Central memory CD8-positive, alpha-beta T cell (primary cell): ENCODE measurements around the gene HIRA.

ENCODE experiments used
- ATAC-seq: fragments of 150-1000 bp; cut with Tn5 transposase; replicated peaks from 2 replicates; pipeline ENCODE4 v1.10.0; 2022; ENCODE audit warnings: mild to moderate bottlenecking, moderate FRiP score, moderate number of reproducible peaks; ENCODE audit not compliant: poor library complexity, severe bottlenecking; ENCODE audit errors: extremely low read depth
- DNase-seq, 2 donors: peaks; one replicate each; pipeline ENCODE4 v3.0.0; 2021; ENCODE audit warnings: low spot score in 2 of 2
- H3K27ac Mint-ChIP-seq: one replicate; pipeline ENCODE4 v1.8.0; 2022; ENCODE audit warnings: low read depth, mild to moderate bottlenecking, moderate library complexity, mixed read lengths
- H3K27me3 Mint-ChIP-seq: one replicate; pipeline ENCODE4 v1.8.0; 2022; ENCODE audit warnings: mixed read lengths
- H3K36me3 Mint-ChIP-seq: one replicate; pipeline ENCODE4 v1.8.0; 2022; ENCODE audit warnings: mild to moderate bottlenecking, moderate library complexity, mixed read lengths; ENCODE audit not compliant: insufficient read depth
- H3K4me1 Mint-ChIP-seq: one replicate; pipeline ENCODE4 v1.8.0; 2022; ENCODE audit warnings: mixed read lengths
- H3K4me3 Mint-ChIP-seq: one replicate; pipeline ENCODE4 v1.8.0; 2022; ENCODE audit warnings: mild to moderate bottlenecking, moderate library complexity, mixed read lengths
- H3K9me3 Mint-ChIP-seq: one replicate; pipeline ENCODE4 v1.8.0; 2022; ENCODE audit warnings: mixed read lengths

HIRA gene

DNA sequence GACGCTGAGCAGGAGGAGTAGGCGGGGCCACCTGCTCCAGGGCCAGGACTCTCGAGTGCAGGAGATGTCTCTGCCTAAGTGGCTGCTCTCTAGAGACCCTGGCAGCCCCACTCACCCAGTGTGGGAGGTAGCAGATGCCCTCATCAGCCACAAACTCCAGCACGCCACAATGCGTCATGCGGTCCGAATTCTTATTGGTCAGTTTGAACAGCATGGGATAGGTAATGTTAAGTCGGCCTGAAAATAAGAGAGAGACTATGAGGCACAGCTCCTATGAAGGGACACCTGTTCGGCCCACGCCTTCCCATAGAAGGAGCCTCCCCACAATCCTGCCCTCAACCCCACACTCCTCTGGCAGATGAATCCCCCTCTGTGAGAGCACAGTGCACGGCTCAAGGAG lies 40.0 kb upstream of the HIRA start:
- H3K4me3 Mint-ChIP-seq, result no peak overlapping the region
- H3K27ac Mint-ChIP-seq, result no peak overlapping the region
- peaks cover 22% of the 10 kb centered on the region for H3K4me1 Mint-ChIP-seq
- no peak for DNase-seq
- H3K27me3 Mint-ChIP-seq, result no peaks in the 10 kb centered on the region
- H3K9me3 Mint-ChIP-seq, result no peaks in the 10 kb centered on the region
- no peak for ATAC-seq
- peaks cover 43% of the 10 kb centered on the region for H3K36me3 Mint-ChIP-seq

DNA sequence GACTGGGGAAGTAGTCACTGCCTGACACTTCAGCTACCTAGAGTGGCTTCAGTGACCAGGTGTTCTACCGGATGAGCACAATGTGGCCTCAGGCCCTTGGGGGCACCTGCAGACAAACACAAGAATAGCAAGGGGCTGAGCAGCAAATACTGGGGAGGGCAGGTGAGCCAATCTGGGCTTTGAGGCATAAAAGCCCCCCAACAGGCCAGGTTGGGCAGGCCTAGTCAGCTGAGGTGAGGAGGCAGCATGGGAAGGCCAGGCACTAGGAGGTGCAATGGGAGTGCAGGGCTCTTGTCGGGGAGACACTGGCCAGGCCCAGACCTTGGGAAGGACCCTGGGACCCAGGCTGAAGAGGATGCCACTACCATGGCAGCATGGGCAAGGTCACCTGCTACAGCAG lies 38.5 kb upstream of the HIRA start:
- Mint-ChIP-seq H3K4me3 (no peak overlapping the region), H3K27me3 (no peaks in the 10 kb centered on the region), H3K9me3 (no peaks in the 10 kb centered on the region), H3K4me1 (peaks cover 14% of the 10 kb centered on the region), H3K27ac (no peak overlapping the region), H3K36me3 (peaks cover 51% of the 10 kb centered on the region)
- ATAC-seq, result no peak
- no peak for DNase-seq

DNA sequence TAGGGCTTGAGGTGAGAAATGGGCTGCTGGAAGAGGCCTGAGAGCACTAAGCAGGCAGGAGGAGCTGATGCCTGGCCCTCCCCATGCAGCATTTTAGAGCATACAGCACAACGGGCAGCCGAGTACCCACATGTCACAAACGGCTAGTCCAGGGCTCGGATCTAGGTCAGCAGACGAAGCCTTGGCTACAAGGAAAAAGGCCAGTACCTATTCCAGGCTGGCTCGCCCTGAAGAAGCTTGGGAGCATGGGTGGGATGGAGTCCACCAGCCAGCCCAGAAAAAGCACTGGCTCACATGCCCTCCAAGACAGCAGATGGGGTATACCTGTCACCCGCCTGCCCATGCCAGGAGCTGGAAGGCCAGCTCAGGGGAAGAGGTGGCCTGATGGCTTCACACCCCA lies 37.9 kb upstream of the HIRA start:
- Mint-ChIP-seq H3K4me1 (peaks cover 20% of the 10 kb centered on the region), H3K27ac (no peak overlapping the region), H3K27me3 (no peaks in the 10 kb centered on the region), H3K36me3 (peaks cover 53% of the 10 kb centered on the region), H3K9me3 (no peaks in the 10 kb centered on the region), H3K4me3 (no peak overlapping the region)
- ATAC-seq (no peak), DNase-seq (no peak)

DNA sequence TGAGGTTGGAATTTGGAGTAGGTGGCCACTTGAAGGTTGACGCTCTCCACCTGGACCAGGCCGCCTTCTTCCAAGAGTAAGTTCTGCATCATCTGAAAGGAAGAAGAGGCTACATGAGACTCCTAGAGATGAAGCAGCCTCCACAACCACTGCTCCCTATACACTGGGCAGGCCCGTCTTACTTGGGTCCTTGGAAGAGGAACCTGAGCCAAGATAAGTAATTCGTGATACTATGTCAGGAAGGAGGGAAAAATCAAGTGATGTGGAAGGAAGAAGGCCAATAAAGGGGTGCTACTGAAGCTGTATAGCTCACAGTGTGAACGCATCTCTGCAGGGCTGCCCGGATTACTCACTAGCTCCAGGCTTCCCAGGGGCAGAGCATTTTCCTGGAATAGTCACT lies 36.4 kb upstream of the HIRA start:
- H3K9me3 Mint-ChIP-seq, result no peaks in the 10 kb centered on the region
- H3K27me3 Mint-ChIP-seq, result no peaks in the 10 kb centered on the region
- H3K4me3 Mint-ChIP-seq, result no peak overlapping the region
- H3K27ac Mint-ChIP-seq, result no peak overlapping the region
- DNase-seq, result no peak
- peaks cover 48% of the 10 kb centered on the region for H3K36me3 Mint-ChIP-seq
- ATAC-seq, result no peak
- H3K4me1 Mint-ChIP-seq, result peaks cover 21% of the 10 kb centered on the region

DNA sequence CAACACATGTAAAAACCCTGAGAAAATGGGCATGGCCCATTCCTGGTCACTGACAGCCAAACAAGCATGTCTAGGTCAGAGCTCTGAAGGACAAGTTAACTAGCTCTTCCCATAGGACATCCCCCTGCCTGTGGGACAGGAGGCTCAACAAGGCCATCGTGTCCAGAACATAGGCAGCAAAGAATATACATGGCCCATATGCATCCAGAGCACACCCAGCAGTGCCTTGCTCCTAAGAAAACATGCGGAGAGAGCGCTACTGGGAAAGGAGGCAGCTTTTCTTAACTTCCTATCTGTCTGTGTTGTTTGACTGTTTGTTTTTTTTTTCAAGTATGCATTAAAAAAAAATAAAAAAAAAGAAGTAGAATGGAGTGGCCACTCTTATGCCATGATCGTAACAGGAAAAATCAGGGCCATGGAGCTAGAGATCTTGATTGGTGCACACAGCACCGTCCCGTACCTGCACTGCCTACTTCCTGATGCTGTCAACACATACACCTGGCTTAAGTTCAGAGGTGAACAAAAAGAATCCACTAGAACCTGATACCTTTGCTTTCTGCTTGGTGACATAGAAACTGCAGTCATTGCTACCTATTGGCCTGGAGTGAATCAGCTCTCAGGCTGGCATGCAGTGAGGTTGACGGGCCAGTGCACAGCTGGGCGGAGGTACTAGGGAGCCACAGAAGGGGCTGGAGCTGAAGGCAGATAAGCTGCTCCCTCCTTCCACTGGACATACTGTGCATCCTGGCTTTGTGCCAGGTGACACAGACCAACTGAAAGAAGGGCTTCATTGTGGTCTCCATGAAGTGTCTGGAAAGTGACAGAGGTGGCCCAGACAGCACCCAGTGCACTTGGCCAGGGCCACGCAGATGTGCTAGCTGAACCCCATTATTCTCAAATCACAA lies 35.6 kb upstream of the HIRA start:
- Mint-ChIP-seq H3K27ac (no peak overlapping the region), H3K9me3 (no peaks in the 10 kb centered on the region), H3K36me3 (peaks cover 49% of the 10 kb centered on the region), H3K27me3 (no peaks in the 10 kb centered on the region), H3K4me3 (no peak overlapping the region), H3K4me1 (peaks cover 21% of the 10 kb centered on the region)
- ATAC-seq (no peak), DNase-seq (no peak)

DNA sequence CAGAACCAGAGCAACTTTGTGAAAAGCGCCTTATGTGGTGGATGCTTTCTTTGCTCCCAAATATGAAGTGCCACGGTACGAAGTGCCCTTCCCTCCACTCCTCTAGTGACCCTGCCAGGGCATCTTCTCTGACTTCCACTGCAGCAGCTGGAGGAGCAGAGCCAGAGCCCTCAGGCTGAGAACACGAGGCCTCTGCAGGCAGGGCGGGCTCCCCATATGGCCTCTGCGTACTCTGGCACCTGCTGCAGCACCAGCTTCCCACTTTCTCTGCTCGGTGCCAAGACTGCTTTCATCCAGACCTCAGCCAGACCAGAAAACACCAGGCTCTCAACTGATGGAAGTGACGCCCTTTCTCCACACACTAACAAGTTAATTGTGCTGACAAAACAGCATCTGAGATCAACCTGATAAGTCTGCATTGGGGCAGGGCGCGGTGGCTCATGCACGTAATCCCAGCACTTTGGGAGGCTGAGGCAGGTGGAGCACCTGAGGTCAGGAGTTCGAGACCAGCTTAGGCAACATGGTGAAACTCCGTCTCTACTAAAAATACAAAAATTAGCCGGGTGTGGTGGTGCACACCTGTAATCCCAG lies 34.7 kb upstream of the HIRA start:
- H3K9me3 Mint-ChIP-seq, result no peaks in the 10 kb centered on the region
- no peak overlapping the region for H3K4me3 Mint-ChIP-seq
- H3K27ac Mint-ChIP-seq, result no peak overlapping the region
- H3K4me1 Mint-ChIP-seq, result peaks cover 21% of the 10 kb centered on the region
- no peak for DNase-seq
- H3K27me3 Mint-ChIP-seq, result no peaks in the 10 kb centered on the region
- no peak for ATAC-seq
- peaks cover 50% of the 10 kb centered on the region for H3K36me3 Mint-ChIP-seq

DNA sequence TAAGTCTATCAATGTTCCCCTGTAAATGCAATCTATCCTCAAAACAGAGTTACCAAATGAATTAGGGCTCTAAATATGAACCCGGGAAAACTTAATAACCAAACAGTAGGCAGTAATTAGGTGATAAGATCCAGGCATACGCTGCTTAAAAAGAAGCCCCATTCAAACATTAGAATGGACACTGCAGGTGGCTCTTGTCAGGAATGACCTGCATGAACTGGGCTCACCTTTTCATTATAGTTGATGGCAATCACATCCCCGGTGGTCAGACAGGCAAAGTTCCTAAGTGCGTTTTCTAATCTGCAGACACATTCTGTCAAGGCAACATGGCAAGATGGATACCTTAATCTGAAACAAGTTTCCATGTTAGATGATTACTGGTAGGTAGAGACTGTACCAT lies 33.4 kb upstream of the HIRA start:
- no peak for DNase-seq
- Mint-ChIP-seq H3K27ac (no peak overlapping the region), H3K4me3 (no peak overlapping the region), H3K9me3 (no peaks in the 10 kb centered on the region), H3K36me3 (peaks cover 45% of the 10 kb centered on the region), H3K27me3 (no peaks in the 10 kb centered on the region), H3K4me1 (peaks cover 21% of the 10 kb centered on the region)
- no peak for ATAC-seq

DNA sequence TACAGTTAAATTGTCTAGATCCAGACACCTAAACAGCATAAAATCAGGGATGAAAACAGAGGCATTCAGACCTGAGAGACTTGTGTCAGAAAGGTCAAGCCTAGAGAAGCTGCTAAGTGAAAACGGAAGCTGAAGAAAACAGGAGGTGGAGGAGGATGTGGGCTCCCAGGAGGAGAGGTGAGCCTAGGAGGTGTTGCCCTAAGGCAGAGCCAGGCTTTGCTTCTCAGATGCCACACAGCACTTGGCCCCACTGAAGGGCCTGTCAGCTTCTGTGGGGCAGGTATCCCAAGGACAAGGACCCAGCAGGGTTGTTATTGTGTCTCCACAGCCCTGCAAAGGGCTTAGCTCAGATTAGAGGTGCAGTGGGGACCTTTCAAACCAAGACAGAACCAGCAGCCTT lies 33.0 kb upstream of the HIRA start:
- no peak for ATAC-seq
- H3K9me3 Mint-ChIP-seq, result no peaks in the 10 kb centered on the region
- H3K4me1 Mint-ChIP-seq, result peaks cover 21% of the 10 kb centered on the region
- H3K4me3 Mint-ChIP-seq, result no peak overlapping the region
- no peaks in the 10 kb centered on the region for H3K27me3 Mint-ChIP-seq
- no peak overlapping the region for H3K27ac Mint-ChIP-seq
- DNase-seq, result no peak
- peaks cover 44% of the 10 kb centered on the region for H3K36me3 Mint-ChIP-seq

DNA sequence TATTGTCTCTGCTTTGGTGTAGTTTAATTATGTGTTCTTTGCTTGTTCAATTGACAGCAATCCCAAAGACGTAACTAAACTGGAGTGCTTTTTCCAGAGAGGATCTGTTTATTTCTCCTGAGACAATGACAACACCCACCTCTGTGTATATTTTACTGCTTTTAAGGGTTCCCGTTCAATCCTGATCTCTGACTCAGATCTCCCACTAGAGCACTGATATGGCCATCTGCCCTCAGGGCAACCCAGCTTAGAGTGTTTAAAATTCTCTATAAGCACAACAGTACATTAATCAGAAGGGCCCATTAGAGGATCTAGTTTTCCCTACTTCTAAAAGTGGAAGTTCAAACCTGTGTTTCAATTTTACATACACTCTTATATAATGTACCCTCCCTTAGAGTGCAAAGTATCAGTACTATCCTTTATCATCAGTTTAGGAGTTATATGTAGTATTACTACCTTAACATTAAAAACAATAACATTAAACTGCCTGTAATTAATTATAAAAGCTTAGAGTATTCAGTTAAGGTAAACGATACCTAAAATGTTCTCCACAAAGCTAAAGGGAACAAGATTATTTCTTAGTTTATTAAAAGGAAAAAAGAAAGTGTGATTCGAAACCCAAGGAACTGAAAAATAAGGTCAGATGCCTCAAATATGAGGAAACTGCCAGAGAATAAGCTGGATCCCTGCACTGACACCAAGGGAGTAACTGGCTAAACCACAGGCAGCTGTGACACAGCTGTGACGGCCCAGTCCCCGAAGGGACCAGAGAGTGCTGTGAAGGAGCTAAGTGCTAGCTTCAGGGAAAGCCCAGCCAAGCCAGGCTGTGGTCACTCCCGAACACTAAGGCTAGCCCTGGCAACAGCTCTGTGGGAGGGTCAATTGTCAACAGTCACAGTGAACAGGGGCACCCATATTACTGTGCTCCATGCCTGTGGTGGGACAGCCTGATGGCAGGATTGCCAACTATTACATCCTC lies 32.2 kb upstream of the HIRA start:
- DNase-seq (no peak), ATAC-seq (no peak)
- Mint-ChIP-seq H3K9me3 (no peaks in the 10 kb centered on the region), H3K36me3 (peaks cover 40% of the 10 kb centered on the region), H3K27ac (no peak overlapping the region), H3K4me3 (no peak overlapping the region), H3K27me3 (no peaks in the 10 kb centered on the region), H3K4me1 (peaks cover 16% of the 10 kb centered on the region)

DNA sequence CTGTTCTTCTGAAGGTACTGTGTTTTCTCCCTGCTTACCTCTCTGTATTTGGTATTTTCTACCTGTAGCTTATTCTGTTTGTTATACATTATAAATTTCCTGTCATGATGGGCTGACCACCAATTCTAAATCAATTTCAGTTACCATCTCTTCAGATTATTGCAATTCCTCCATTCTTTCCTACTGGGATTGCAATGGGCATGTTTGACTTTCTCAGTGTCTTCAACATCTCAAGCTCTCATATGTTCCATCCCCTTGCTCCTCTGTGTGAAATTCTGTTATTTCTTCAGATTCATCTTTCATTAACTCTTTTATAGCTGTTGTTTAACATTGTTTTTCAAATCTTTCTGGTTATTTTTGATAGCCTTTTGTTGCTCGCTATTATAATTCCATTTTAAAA lies 31.5 kb upstream of the HIRA start:
- Mint-ChIP-seq H3K9me3 (no peaks in the 10 kb centered on the region), H3K27me3 (no peaks in the 10 kb centered on the region), H3K36me3 (peaks cover 34% of the 10 kb centered on the region), H3K27ac (no peak overlapping the region), H3K4me1 (peaks cover 12% of the 10 kb centered on the region), H3K4me3 (no peak overlapping the region)
- DNase-seq, result no peak
- no peak for ATAC-seq

DNA sequence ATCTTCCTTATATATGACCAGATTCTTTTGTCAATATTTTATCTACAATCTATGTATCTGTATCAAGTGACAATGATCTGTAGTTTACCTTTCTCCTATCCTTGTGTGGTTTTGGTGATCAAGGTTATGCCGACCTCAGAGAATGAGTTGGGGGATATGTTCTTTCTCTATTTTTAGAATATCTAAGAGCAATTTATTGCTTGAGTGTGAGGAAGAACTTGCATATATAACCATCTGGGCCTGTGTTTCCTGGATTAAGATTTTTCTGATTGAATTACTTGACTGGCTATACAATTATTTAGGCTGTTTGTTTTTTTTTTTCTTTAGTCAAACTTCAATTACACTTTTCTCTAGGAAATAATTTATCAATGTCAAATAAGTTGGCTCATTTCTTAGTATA lies 30.0 kb upstream of the HIRA start:
- peaks cover 12% of the 10 kb centered on the region for H3K4me1 Mint-ChIP-seq
- no peaks in the 10 kb centered on the region for H3K9me3 Mint-ChIP-seq
- peaks cover 41% of the 10 kb centered on the region for H3K36me3 Mint-ChIP-seq
- no peaks in the 10 kb centered on the region for H3K27me3 Mint-ChIP-seq
- no peak overlapping the region for H3K4me3 Mint-ChIP-seq
- no peak for ATAC-seq
- no peak for DNase-seq
- no peak overlapping the region for H3K27ac Mint-ChIP-seq

DNA sequence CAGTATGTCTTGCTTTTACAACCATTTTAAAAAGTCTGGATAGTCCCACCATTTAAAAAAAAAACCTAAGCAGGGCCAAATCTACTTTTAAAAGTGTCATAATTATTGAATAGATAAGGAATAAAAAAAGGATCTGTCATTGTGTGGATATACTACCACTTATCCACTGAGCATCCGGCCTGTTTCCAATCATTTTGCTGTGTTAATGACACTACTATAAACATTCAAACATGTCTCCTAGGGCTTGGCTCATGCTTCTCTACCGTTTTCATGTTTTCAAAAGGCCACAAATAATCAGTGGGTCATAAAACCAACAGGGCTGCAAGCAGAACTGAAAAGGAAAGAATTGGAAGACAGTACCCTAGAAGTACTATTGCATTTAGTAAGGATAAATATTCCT lies 28.5 kb upstream of the HIRA start:
- DNase-seq (no peak), ATAC-seq (no peak)
- H3K4me3 Mint-ChIP-seq, result no peak overlapping the region
- peaks cover 44% of the 10 kb centered on the region for H3K36me3 Mint-ChIP-seq
- no peak overlapping the region for H3K27ac Mint-ChIP-seq
- peaks cover 7% of the 10 kb centered on the region for H3K4me1 Mint-ChIP-seq
- no peaks in the 10 kb centered on the region for H3K27me3 Mint-ChIP-seq
- H3K9me3 Mint-ChIP-seq, result no peaks in the 10 kb centered on the region
